Measurements from ENCODE around the gene HIPK4.

The HIPK4 gene

DNA sequence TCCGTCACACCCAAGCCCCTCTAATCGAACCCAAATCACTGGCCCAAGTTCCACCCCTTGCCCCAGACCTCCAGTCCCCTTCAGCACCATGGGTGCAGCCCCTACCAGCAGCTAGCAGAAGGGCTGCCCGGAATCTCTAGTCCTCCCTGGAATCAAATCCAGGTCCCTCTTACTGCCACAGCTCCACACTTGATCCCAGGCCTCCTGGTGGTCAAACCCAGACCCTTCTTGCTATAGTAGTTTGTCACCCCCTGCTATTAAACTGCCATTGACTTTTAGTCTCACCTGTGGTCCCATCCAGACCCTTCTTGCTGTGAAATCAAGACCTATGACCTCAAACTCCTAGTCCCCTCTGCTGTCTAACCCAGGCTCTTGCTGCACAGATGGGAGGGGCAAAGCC lies 8.7 kb downstream of the HIPK4 start:
- no peak for TF ChIP-seq POLR2AphosphoS5 (IDR thresholded peaks at IDR 0.05; ENCODE audit: low read depth, low read length)
- TF ChIP-seq TAF1 (IDR thresholded peaks at IDR 0.05; ENCODE audit: borderline replicate concordance, insufficient read depth, low read length): no peak
- TF ChIP-seq, protein P1, sequence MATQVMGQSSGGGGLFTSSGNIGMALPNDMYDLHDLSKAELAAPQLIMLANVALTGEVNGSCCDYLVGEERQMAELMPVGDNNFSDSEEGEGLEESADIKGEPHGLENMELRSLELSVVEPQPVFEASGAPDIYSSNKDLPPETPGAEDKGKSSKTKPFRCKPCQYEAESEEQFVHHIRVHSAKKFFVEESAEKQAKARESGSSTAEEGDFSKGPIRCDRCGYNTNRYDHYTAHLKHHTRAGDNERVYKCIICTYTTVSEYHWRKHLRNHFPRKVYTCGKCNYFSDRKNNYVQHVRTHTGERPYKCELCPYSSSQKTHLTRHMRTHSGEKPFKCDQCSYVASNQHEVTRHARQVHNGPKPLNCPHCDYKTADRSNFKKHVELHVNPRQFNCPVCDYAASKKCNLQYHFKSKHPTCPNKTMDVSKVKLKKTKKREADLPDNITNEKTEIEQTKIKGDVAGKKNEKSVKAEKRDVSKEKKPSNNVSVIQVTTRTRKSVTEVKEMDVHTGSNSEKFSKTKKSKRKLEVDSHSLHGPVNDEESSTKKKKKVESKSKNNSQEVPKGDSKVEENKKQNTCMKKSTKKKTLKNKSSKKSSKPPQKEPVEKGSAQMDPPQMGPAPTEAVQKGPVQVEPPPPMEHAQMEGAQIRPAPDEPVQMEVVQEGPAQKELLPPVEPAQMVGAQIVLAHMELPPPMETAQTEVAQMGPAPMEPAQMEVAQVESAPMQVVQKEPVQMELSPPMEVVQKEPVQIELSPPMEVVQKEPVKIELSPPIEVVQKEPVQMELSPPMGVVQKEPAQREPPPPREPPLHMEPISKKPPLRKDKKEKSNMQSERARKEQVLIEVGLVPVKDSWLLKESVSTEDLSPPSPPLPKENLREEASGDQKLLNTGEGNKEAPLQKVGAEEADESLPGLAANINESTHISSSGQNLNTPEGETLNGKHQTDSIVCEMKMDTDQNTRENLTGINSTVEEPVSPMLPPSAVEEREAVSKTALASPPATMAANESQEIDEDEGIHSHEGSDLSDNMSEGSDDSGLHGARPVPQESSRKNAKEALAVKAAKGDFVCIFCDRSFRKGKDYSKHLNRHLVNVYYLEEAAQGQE (IDR thresholded peaks at IDR 0.05; ENCODE audit: insufficient read depth in 1 of 2, low read depth in 2 of 2, low read length in 2 of 2): no peak
- TF ChIP-seq FOXP2 (optimal IDR thresholded peaks at IDR 0.05; ENCODE audit: borderline replicate concordance, extremely low read depth, extremely low read length, insufficient read depth): no peak
- no peak for TF ChIP-seq SIN3A (IDR thresholded peaks at IDR 0.05; ENCODE audit: borderline replicate concordance, insufficient read depth, low read length)

DNA sequence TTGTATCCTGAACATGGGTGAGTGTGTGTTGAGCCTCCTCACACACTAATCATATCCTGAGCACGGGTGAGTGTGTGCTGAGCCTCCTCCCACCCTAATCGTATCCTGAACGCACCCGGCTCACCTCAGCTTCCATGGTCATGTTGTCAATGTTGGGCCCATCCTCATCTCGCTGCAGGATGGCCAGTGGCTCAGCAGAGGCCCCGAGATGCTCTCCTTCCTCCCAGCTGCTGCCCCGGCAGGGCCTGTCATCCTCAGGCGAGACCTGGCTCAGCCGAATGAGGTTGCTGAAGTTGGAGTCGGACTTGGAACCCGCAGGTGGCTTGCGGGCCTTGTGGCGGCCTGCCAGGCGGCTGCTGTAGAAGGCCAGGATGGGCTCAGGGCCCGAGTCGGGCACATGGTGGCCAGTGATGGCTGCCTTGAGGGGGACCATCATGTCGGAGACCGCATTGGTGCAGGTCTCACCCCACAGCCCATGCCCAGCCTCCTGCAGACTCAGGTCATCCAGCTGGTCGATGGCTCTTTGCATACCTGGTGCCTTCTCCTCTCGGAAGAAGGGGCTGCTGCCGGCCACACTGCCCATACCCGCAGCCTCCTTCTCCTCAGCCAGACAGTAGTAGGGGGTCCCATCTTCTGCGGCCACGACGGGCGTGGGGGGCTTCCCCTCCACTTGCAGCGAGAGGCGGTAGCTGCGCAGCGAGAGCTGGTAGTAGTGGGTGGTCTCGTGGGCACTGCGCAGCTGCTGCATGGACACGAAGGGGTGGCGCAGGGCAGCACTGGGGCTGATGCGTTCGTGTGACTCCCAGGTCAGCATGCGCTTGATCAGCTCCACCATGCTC lies 9.6 kb downstream of the HIPK4 start:
- TF ChIP-seq, protein P1 (IDR thresholded peaks at IDR 0.05; ENCODE audit: insufficient read depth in 1 of 2, low read depth in 2 of 2, low read length in 2 of 2): no peak
- TF ChIP-seq TAF1 (IDR thresholded peaks at IDR 0.05; ENCODE audit: borderline replicate concordance, insufficient read depth, low read length): no peak
- TF ChIP-seq SIN3A (IDR thresholded peaks at IDR 0.05; ENCODE audit: borderline replicate concordance, insufficient read depth, low read length): no peak
- no peak for TF ChIP-seq FOXP2 (optimal IDR thresholded peaks at IDR 0.05; ENCODE audit: borderline replicate concordance, extremely low read depth, extremely low read length, insufficient read depth)
- no peak for TF ChIP-seq POLR2AphosphoS5 (IDR thresholded peaks at IDR 0.05; ENCODE audit: low read depth, low read length)

DNA sequence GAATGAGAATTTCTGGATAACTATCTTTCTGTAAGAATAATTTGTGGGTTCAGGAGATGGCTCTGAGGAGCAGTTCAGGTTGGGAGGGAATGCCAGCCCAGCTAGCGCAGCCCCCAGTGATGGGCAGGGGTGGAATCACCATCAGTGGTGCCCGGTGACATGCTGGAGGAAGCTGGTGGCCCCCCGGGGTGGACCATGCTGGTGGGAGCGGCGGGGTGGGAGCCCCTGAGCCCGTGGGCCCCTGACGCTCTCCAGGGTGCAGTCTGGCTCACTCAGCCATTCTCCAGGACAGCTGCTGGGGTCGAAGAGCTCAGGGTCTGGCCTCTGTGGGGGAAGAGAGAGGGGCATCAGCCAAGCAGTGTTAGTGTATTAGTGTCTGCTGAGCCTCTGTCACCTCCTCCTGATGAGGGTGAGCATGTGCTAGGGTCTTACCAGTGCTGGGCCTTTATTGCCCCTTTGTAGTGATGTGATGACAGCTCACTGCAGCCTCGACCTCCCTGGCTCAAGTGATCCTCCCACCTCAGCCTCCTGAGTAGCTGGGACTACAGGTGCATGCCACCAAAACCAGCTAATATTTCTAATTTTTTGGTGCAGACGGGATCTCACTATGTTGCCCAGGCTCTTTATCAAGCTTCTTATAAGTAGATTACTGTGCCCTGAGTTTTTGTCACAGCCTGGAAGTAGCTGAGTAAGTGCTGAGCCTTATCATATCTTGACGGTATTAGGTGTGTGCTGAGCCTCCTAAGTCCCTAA lies 10.4 kb downstream of the HIPK4 start:
- no peak for TF ChIP-seq POLR2AphosphoS5 (IDR thresholded peaks at IDR 0.05; ENCODE audit: low read depth, low read length)
- TF ChIP-seq FOXP2 (optimal IDR thresholded peaks at IDR 0.05; ENCODE audit: borderline replicate concordance, extremely low read depth, extremely low read length, insufficient read depth): no peak
- TF ChIP-seq SIN3A (IDR thresholded peaks at IDR 0.05; ENCODE audit: borderline replicate concordance, insufficient read depth, low read length): no peak
- TF ChIP-seq TAF1 (IDR thresholded peaks at IDR 0.05; ENCODE audit: borderline replicate concordance, insufficient read depth, low read length): no peak
- TF ChIP-seq, protein P1 (IDR thresholded peaks at IDR 0.05; ENCODE audit: insufficient read depth in 1 of 2, low read depth in 2 of 2, low read length in 2 of 2): no peak

DNA sequence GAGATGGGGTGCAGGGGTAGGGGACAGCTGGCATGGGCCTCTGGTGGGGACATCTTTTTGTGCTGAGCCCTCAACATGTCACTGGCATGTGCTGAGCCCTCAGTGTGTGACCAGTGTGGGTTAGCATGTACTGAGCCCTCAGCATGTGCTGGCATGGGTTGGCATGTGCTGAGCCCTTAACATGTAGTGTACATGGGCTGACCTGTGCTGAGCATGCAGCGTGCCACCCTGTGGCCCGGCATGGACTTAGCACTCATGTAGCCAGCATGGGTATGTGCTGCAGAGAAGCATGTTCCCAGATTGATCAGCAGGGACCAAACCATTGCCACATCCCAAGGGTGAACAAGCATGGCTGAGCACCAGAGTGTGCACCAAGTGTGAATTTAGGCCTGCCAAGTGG lies 11.5 kb downstream of the HIPK4 start:
- TF ChIP-seq, protein P1 (IDR thresholded peaks at IDR 0.05; ENCODE audit: insufficient read depth in 1 of 2, low read depth in 2 of 2, low read length in 2 of 2): no peak
- no peak for TF ChIP-seq POLR2AphosphoS5 (IDR thresholded peaks at IDR 0.05; ENCODE audit: low read depth, low read length)
- no peak for TF ChIP-seq TAF1 (IDR thresholded peaks at IDR 0.05; ENCODE audit: borderline replicate concordance, insufficient read depth, low read length)
- TF ChIP-seq SIN3A (IDR thresholded peaks at IDR 0.05; ENCODE audit: borderline replicate concordance, insufficient read depth, low read length): no peak
- TF ChIP-seq FOXP2 (optimal IDR thresholded peaks at IDR 0.05; ENCODE audit: borderline replicate concordance, extremely low read depth, extremely low read length, insufficient read depth): no peak
